Dedifferentiated amniotic fluid mesenchymal stem cell (primary cell): Measurements from ENCODE around the gene AHCYL1.
A peak's percentile ranks its signal among the peaks of the same experiment; 100 is the strongest.

Experiments used
- DNase-seq: peaks from one replicate; pipeline ENCODE4 v3.0.0-alpha.2; 2016; ENCODE audit errors: extremely low spot score

AHCYL1 gene

DNA sequence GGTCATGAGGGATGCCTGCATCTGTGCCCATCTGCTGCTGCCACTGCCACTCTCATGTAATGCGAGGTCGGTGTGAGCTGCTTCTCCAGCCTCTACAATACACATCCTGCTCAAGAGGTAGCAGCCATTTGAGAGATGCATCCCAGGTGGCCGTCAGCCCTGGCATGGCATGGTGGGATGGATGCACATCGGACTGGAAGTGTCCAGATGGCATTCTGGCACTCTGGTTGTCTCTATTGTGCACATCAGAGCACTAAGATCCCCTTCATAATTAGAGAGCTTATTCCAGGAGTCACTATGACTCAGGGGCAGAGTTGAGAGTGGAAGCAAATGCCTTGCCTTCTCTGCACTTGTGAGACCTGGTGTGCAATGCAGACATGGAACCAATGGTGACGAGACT lies 53.7 kb downstream of the AHCYL1 start:
- no peak for DNase-seq

DNA sequence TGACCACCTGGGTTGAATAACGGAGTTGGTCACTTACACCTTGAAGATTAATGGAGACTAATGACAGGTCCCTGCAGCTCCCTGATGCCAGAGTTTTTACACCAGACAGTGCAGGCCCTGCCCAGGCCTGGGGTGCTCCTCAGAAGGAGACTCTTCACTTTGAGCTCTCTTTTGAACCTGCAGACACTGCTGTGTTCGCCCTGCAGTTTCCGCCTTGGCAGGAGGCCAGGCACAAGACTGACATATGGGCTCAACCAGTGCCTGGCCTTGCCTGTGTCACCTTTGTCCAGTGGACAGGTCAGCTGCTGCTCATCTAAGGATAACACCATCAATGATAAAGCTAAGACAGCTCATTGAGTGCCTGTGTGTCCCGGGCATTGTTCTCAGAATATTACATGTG lies 55.1 kb downstream of the AHCYL1 start:
- no peak for DNase-seq

DNA sequence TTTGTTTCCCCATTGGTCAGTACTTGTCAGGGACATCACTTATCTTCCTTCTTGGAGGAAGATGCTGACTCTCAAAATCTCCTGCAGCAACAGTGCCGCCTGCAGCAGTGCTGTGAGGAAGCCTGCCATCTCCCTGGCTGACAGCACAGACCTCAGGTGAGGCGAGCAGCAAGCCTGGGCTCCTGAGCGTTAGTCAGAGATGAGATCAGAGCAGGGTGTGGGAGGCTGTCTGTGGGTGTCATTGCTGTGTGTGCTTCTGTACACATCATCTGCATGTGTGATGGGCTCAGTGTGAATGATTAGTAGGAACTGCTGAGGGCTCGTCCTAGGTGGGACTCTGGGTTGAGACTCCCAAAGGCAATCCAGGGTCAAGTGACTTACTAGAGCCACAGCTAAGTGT lies 56.0 kb downstream of the AHCYL1 start:
- DNase-seq = no peak

DNA sequence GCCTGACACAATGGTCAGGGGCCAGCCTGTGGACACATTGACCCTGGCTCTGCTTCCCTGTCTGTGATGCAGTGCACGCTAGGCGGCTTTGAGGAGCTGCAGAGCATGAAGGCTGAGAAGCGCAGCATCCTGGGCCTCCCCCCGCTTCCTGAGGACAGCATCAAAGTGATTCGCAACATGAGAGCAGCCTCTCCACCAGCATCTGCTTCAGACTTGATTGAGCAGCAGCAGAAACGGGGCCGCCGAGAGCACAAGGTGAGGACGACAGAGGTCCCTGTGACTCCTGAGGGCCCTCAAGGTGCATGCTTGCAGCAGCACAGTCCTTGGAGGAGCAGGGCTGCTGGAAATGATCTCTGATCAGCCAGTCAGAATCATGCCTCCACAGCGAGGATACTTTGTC lies 58.5 kb downstream of the AHCYL1 start:
- no peak for DNase-seq

DNA sequence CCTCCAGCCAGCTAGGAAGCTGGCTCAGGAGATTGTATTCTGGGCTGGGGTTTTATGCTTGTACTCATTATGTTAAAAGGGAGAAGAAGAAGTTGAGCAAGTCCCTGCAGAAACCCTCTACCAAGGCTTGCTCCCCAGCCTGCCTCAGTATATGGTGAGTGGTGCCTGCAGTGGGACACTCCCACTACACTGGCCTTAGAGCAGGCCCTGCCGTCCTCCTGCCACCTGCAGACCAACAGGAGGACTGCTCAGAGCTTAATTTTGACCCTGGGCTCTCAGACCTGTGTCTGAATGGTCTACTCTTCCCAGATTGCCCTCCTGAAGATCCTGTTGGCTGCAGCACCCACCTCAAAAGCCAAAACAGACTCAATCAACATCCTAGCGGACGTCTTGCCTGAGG lies 62.9 kb downstream of the AHCYL1 start:
- DNase-seq = no peak

DNA sequence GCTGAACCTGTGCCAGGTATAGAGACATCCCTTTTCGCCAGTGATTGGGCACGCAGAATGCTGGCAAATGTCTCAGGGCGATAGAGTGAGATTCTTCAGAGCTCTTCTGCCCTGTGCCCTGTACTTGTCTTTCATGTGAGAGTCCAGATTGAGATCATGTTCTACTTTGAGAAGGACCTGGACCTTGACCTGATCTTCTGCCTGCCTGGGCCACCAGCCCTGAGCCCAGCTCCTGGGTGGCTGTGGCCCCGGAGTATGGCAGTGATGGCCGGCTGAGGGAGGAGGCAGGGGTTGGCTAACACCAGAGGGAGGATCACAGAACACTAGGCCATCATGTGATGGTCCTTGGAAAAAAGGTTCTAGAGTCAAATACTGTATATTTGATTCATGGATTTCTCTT lies 63.7 kb downstream of the AHCYL1 start:
- no peak for DNase-seq

DNA sequence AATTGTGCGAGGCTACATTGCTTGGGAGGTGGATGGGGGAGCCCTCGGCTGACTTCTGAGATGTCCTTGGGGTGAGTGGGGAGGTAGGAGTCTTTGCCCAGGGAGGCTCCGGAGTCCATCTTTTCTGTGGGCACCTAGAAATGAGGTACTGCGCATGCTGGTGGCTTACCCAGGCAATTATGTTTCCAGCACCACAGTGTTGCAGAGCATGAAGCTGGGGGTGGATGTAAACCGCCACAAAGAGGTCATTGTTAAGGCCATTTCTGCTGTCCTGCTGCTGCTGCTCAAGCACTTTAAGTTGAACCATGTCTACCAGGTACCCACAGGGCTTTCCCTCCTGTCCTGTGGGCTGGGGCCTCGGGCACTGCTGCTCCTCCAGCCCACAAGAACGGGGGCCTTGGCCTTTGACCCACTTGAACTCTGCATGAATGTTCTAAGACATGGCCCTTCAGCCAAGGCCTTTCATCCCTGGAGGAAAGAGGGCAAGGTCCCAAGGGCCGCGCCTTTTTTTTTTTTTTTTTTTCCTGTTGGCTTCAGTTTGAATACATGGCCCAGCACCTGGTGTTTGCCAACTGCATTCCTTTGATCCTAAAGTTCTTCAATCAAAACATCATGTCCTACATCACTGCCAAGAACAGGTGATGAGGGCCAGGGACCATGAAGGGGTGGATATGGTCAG lies 64.5 kb downstream of the AHCYL1 start:
- DNase-seq = no peak

DNA sequence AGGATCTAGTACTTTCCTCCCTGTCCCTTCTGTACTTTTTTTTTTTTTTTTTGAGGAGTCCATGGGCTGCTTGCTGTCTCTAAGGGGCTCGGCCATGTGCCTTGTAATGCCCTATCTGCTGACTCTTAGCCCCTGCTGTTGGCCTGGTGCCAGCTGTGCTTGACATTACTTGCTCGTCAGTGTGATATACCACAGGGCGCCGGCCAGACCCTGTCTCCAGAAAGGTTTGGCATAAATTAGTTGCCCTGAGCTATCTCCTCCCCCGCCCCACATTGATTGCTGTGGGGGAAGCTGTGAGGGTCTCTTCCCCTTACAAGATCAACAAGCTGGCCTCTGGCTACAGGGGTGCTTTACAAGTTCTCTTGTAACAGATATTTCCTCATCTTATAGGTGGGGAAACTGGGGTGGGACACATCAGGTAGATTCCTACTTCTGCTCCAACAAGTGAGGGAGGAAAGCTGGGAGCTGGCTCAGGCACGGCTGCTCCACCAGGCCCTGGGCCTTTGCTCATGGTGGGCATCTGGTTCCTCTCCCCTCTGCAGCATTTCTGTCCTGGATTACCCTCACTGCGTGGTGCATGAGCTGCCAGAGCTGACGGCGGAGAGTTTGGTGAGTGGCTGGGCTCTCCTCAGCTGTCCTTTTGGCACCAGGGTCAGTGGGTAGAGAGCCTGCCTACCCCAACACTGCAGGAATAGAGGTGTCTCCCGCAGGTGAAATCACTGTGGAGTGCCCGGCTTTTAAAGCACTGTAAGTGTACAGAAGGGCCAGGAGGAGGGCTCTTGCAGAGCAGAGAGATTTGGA lies 65.4 kb downstream of the AHCYL1 start:
- DNase-seq = no peak

DNA sequence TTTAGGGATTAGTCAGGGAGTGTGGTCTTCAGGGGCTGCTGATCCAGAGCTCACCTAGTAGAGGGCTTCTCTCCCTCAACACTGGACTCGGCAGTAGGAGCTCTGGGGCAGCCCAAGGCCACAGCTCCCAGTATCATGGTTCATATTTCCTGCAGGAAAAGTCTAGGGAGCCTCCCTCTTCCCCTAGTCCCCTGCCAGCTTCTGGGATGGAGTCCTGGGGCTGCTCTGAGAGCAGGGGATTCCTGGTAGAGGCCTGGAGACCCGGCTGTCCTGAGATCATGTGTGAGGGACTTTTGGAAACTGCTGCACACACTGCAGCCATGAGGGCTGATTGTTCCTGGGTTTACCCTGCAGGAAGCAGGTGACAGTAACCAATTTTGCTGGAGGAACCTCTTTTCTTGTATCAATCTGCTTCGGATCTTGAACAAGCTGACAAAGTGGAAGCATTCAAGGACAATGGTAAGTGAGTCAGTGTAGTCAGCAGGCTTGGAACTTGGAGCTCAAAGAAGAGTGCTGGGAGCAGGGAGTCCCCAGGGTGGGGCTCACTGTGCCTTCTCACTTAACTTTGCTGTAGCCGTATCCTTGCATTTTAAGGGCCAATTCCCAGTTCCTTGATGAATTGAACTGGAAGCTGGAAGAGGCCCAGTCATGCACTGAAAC lies 66.2 kb downstream of the AHCYL1 start:
- DNase-seq = no peak

DNA sequence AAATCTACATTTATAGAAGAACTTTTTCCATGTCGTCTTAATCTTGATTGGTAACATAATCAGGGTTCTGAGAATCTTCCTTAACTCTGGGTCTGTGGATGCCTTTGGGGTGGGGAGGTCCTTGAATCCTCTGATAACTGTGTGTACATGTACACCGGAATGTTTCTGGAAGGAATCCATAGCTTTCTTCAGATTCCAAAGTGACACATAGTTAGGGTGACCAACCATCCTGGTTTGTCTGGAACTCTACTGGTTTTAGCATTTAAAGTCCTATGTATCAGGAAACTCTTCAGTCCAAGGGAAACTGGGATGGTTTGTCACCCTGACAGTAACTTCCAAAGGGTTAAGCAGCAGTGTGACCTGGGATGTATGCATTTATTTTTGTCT lies 66.7 kb downstream of the AHCYL1 start:
- no peak for DNase-seq

DNA sequence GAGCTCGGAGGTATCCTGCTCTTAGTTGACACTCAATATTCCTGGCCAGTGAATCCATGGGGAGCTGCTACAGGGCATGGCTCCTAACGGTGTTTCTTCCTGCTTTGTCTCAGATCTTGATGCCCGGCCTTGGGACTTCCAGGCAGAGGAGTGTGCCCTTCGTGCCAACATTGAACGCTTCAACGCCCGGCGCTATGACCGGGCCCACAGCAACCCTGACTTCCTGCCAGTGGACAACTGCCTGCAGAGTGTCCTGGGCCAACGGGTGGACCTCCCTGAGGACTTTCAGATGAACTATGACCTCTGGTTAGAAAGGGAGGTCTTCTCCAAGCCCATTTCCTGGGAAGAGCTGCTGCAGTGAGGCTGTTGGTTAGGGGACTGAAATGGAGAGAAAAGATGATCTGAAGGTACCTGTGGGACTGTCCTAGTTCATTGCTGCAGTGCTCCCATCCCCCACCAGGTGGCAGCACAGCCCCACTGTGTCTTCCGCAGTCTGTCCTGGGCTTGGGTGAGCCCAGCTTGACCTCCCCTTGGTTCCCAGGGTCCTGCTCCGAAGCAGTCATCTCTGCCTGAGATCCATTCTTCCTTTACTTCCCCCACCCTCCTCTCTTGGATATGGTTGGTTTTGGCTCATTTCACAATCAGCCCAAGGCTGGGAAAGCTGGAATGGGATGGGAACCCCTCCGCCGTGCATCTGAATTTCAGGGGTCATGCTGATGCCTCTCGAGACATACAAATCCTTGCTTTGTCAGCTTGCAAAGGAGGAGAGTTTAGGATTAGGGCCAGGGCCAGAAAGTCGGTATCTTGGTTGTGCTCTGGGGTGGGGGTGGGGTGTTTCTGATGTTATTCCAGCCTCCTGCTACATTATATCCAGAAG lies 69.2 kb downstream of the AHCYL1 start:
- DNase-seq = no peak

DNA sequence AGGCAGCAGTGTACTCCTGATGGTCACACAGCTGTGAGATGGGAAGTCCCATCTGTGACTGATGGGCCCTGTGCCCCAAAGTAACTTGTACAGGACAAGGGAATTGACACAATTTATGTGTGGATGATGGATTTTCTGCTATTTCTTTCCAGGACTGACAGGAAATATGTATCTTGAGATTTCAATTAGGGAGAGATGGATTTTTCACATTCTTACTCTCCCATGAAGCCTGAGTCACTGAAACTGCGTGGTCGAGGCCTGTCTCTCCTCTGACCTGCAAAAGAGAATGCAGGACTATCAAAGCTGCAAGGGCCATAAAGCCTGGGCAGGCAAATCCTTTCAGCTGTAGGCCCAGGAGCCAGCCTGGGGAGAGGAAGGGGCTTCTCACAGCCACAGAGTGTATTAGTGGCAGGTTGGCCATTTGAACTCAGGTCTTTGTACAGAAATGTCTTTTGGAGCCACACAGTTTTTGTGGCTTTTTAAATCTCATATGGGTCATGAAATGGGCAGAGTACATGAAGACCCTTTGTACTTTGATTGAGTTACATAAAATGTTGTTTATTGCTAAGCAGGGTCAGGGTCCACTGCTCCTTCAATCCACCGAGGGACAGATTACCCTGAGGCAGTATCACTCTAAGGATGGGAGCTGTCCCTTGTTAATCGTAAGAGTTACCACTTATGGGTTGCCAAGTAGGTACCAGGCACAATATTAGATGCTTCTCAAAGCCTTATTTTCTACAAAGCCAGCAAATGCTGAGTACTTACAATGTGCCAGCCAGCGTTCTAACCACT lies 71.1 kb downstream of the AHCYL1 start:
- peak; percentile 44 for DNase-seq

DNA sequence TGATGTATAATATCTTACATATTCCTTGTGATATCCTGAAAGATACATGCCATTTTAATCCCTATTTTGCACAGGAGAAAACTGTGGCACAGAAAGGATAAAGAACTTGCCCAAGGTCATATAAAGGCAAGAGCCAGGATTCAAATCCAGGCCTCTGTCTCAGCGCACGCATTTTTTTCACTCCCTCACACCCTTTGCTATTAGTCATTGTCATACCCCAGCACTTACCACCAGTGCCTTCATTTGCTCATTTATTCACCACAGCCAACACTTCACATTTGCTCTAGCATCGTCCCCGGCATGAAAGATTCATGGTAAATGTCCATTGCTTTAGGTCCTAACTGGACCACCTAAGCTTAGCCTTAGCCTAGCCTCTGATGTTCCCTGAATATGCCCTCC lies 71.7 kb downstream of the AHCYL1 start:
- no peak for DNase-seq

DNA sequence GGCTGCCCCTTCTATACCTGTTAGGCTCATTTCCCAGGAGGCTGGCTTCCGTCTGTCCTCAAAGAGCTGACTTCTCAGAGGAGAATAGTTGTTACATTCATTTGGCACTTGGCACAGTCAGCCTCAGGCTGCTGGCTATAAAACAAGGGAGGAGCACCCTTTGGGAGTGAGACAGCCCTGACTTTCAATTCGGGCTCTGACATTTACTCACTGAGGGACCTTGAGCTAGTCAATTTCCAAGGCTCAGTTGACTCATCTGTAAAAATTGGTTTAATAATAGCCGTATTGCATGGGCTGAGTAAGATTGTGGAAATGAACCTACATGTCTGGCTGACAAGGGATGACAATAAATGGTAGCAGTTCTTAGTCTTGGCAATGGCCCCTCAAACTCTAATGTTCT lies 72.2 kb downstream of the AHCYL1 start:
- peak; percentile 69 for DNase-seq

DNA sequence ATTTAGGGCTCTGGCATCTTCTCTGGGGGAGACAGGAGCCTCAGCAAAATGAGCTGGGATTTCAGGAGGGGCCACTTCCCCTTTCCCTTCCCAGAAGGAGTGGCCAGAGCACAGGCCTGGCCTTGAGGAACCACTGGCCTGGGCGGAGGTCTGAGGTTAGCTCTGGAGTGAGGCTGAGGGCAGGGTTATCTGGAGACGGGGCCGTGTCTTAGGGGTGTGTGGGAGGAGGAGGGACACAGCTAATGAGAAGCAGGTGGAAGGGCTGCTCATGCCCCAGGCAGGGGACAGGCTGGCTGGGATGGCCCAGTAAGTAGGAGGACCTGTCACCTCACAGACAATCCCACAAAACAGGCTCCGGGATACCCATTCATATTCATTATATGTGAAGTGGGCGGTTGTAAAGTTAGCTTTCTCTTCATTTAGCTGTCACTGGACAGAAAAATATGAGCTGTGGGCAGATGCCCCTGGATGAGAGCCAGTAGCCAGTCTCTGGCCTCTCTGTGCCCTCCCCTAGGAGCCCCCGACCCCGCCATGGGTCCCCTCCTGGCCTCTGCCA lies 73.5 kb downstream of the AHCYL1 start:
- no peak for DNase-seq

DNA sequence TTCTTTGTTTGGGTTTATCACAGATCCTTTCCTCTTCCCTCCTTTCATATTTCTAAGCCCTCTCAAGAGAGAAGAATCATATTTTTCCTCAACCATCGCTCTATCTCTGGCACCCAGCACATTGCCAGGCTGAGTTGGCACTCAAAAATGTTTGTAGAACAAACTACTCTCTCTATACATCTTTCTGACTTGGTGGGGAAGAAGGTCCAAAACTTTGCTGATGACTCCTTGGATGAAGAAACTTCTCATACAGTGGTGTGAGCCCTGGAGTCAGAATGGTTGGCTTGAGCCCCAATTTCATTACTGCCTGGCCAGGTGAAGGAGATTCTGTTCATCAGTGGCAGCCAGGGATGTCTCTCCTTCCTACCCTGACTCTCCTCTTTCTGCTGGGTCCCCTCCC lies 74.0 kb downstream of the AHCYL1 start:
- no peak for DNase-seq

DNA sequence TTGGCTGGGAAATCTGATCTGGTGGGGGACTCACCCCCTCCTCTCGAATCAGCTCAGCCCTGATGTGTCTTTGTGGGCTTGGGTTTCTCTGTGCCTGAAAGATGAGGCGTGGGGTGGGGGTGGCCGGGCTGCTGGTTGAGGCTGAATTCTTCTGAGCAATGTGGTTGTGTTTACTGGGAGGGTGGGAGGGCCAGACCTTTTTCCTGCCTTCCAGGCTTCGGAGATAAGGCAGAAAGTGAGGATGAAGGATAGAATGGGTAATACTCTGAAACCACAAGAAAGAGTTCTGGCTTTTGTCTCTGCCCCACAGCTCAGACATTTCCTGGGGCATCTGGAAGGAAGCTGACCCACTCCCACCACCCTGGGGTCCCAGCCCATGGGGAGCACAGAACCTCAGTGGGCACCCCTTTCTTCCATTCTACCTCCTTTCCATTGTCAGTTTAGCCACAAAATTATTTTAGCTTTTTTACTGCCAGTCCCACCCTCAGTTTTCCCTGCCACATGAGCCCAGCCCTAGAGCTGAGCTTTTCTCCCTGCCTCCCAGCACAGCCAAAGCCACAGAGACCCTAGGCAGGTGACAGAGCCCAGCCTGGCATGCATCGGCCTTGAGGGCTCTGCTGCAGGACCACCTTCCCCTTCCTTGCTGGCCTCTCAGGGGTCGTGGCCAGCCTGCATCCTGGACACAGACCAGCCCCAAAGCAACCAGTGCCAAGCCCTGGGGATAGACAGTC lies 74.7 kb downstream of the AHCYL1 start:
- no peak for DNase-seq

DNA sequence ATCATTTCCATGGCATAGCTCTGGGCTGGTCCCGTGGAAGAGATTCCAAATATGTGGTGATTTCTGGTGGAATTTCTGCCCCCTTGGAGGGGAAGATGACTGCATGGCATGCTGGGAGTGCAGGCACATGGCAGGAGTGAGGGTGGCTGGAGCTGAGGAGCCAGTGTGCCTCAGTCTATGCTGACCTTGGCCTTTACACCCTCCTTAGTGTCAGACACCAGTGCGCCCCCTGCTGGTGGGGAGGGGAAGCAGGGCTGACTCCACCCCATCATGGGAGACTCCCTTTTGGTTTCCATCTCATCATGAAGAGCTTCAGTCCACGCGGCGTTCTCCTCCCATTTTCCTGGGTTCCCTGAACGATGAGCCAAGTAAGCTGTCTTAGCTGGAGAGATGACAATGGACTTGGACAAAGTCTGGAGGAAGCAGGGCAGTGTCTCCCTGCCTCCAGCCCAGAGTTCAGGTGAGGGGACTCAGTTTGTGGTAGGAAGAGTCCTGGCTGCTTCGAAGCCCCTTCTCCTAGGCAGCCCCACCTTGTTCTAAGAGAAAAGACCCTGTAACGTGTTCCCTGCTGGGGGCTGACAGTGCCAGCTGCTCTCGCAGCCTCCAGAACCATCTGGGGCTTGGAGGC lies 75.6 kb downstream of the AHCYL1 start:
- no peak for DNase-seq

DNA sequence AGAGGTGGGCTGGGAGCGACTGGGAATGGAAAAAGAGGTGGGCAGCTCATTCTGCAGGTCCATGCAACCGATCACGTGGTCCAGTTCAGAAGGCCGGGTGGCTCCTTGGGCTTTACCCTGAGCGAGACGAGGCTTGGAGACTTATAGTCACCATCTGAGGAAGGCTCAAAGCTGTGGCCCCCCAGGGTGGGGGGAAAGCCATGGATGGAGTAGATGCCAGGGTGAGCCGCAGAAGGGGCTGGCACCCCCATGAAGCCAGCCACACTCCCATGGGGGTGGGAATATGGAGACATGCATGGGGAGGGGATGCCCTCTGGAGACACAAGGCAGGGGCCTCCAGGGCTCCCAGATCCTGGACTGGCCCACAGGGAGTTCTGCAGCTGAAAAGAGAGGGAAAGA lies 76.1 kb downstream of the AHCYL1 start:
- DNase-seq = no peak

DNA sequence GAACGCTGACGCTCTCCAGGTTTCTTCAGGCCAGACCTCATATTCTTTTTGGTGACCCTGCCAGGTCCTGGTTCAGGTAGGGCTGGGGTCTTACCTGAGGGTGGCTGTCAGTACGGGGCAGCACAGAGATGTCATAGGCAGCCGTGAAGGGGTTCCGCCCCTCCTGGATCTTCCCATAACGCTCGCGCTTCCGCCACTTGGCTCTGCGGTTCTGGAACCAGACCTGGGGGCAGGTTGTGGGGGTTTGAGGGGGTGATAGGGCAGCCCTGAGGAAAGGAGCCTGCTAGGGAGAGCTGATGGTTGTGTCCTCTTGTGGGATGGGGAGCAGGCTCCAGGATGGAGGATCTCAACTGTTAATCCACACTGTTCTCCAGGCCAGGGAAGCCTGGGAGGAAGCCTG lies 76.8 kb downstream of the AHCYL1 start:
- DNase-seq = no peak
